Spinal cord (tissue), 10 donors: ENCODE data around the gene RNLS. TPM values are rescaled to one million over a fixed set of nuclear protein-coding genes. Genes with fewer than 3 reads are reported as not detected.
"Not testable (repeated sequence)": the region's sequence is repeated elsewhere in the genome, so short reads cannot be mapped to it uniquely, and the experiment has no call there.

ENCODE experiments used
- DNase-seq, 6 donors: peaks; one replicate each; pipeline versions ENCODE4 v3.0.0 to v3.0.0-alpha.2; 2013 to 2015; ENCODE audit warnings: low spot score in 6 of 6, low read depth in 4 of 6
- H3K27ac ChIP-seq: one replicate; pipeline ENCODE4 v1.5.1; 2013; ENCODE audit warnings: low read depth, low read length, control low read depth
- H3K27me3 ChIP-seq: one replicate; pipeline ENCODE4 v1.6.1; 2013; ENCODE audit warnings: low read length; ENCODE audit not compliant: control insufficient read depth, insufficient read depth
- H3K36me3 ChIP-seq: one replicate; pipeline ENCODE4 v1.6.1; 2013; ENCODE audit warnings: low read length; ENCODE audit not compliant: control insufficient read depth, insufficient read depth
- H3K4me1 ChIP-seq: one replicate; pipeline ENCODE4 v1.6.1; 2013; ENCODE audit warnings: low read length; ENCODE audit not compliant: control insufficient read depth, insufficient read depth
- H3K4me3 ChIP-seq: one replicate; pipeline ENCODE4 v1.5.1; 2013; ENCODE audit warnings: low read depth, low read length, control low read depth
- H3K9me3 ChIP-seq: one replicate; pipeline ENCODE4 v1.6.1; 2013; ENCODE audit warnings: low read length; ENCODE audit not compliant: control insufficient read depth, insufficient read depth
- whole genome bisulfite sequencing: methylation state at CpG from one replicate; pipeline ENCODE4 v1.1.5; 2013; ENCODE audit warnings: missing lambda C conversion rate; ENCODE audit not compliant: insufficient coverage; 5-methylcytosine and 5-hydroxymethylcytosine counted together
- polyA plus RNA-seq, 2 donors: library from polyadenylated mRNA; unstranded; fragments of 120-200 nt; gene quantifications; one replicate each; pipeline ENCODE4 v1.2.1, GENCODE V29; 2013; ENCODE audit not compliant: insufficient read length in 2 of 2
- total RNA-seq, 2 donors: library from RNA; depleted of rRNA in 1 of 2; stranded (reverse); fragments of 120-200 nt in 1 of 2; fragments of >200 nt in 1 of 2; gene quantifications; one replicate each; pipeline versions ENCODE4 v1.2.3 to v1.2.4, GENCODE V29; 2013 to 2014
- donor health status: healthy.

RNLS gene
- total and polyA plus RNA-seq, 4 donors, result 6.1 to 16.1 (median 7.7) TPM

- no peak overlapping the region for H3K4me3 ChIP-seq
- WGBS, result 89% methylated on average over 1 of the region's 3 CpGs
- no peaks in the 10 kb centered on the region for H3K36me3 ChIP-seq
- DNase-seq, result no peak
- H3K27ac ChIP-seq, result no peak overlapping the region
- no peaks in the 10 kb centered on the region for H3K27me3 ChIP-seq
- no peaks in the 10 kb centered on the region for H3K9me3 ChIP-seq
- no peaks in the 10 kb centered on the region for H3K4me1 ChIP-seq
Measured at GRCh38 chr10:88309365-88309764, 273.8 kb downstream of the RNLS start.

- not testable (repeated sequence) for H3K4me3 ChIP-seq, H3K27me3 ChIP-seq, H3K27ac ChIP-seq, H3K4me1 ChIP-seq, DNase-seq, H3K36me3 ChIP-seq, H3K9me3 ChIP-seq
- no CpG with 5 or more reads among the region's 2 CpGs for WGBS
Measured at GRCh38 chr10:88308361-88308760, 274.8 kb downstream of the RNLS start.

- Histone ChIP-seq H3K36me3 (no peaks in the 10 kb centered on the region), H3K27me3 (no peaks in the 10 kb centered on the region), H3K4me1 (no peaks in the 10 kb centered on the region), H3K9me3 (no peaks in the 10 kb centered on the region), H3K4me3 (no peak overlapping the region), H3K27ac (no peak overlapping the region)
- DNase-seq, result no peak
Measured at GRCh38 chr10:88299787-88300186, 283.3 kb downstream of the RNLS start.

GRCh38 chr10:88297103-88297502 lies 286.0 kb downstream of the RNLS start:
- WGBS, result 100% methylated on average over 1 of the region's 3 CpGs
- H3K4me3 ChIP-seq, result no peak overlapping the region

GRCh38 chr10:88293651-88294230 lies 289.4 kb downstream of the RNLS start:
- no CpG with 5 or more reads among the region's 3 CpGs for WGBS
- no peaks in the 10 kb centered on the region for H3K36me3 ChIP-seq

More at GRCh38 chr10:88297103-88297502, 286.0 kb downstream of the RNLS start:
- Histone ChIP-seq H3K27me3 (no peaks in the 10 kb centered on the region), H3K27ac (no peak overlapping the region), H3K9me3 (no peaks in the 10 kb centered on the region), H3K4me1 (no peaks in the 10 kb centered on the region), H3K36me3 (no peaks in the 10 kb centered on the region)
- no peak for DNase-seq

GRCh38 chr10:88293073-88293472 lies 290.0 kb downstream of the RNLS start:
- H3K27me3 ChIP-seq, result no peaks in the 10 kb centered on the region
- H3K9me3 ChIP-seq, result no peaks in the 10 kb centered on the region
- H3K4me3 ChIP-seq, result no peak overlapping the region
- WGBS, result no CpG with 5 or more reads among the region's 1 CpG
- H3K4me1 ChIP-seq, result no peaks in the 10 kb centered on the region
- H3K27ac ChIP-seq, result no peak overlapping the region
- H3K36me3 ChIP-seq, result no peaks in the 10 kb centered on the region
- DNase-seq, result no peak

More at GRCh38 chr10:88293651-88294230, 289.4 kb downstream of the RNLS start:
- H3K27me3 ChIP-seq, result no peaks in the 10 kb centered on the region
- no peaks in the 10 kb centered on the region for H3K4me1 ChIP-seq
- DNase-seq, result no peak
- H3K4me3 ChIP-seq, result no peak overlapping the region
- no peaks in the 10 kb centered on the region for H3K9me3 ChIP-seq
- H3K27ac ChIP-seq, result no peak overlapping the region

- DNase-seq, result no peak
- Histone ChIP-seq H3K27me3 (no peaks in the 10 kb centered on the region), H3K36me3 (no peaks in the 10 kb centered on the region), H3K4me3 (no peak overlapping the region), H3K4me1 (no peaks in the 10 kb centered on the region), H3K27ac (no peak overlapping the region), H3K9me3 (no peaks in the 10 kb centered on the region)
Measured at GRCh38 chr10:88292185-88292514, 291.0 kb downstream of the RNLS start.

GRCh38 chr10:88291289-88292184 lies 291.6 kb downstream of the RNLS start:
- WGBS, result 67% methylated on average over 1 of the region's 4 CpGs
- Histone ChIP-seq H3K27ac (no peak overlapping the region), H3K9me3 (no peaks in the 10 kb centered on the region), H3K27me3 (no peaks in the 10 kb centered on the region), H3K4me3 (no peak overlapping the region), H3K4me1 (no peaks in the 10 kb centered on the region), H3K36me3 (no peaks in the 10 kb centered on the region)
- DNase-seq, result no peak

GRCh38 chr10:88289342-88289741 lies 293.8 kb downstream of the RNLS start:
- Histone ChIP-seq H3K4me3 (no peak overlapping the region), H3K9me3 (no peaks in the 10 kb centered on the region), H3K4me1 (no peaks in the 10 kb centered on the region), H3K36me3 (no peaks in the 10 kb centered on the region), H3K27ac (no peak overlapping the region), H3K27me3 (no peaks in the 10 kb centered on the region)
- DNase-seq, result peak in 1 of 6 donors; percentile 24
